Subcutaneous abdominal adipose tissue (tissue), 5 donors: ENCODE data around the gene EPG5.
A peak's percentile ranks its signal among the peaks of the same experiment; 100 is the strongest.

Experiments
- H3K27ac ChIP-seq: one replicate; pipeline ENCODE4 v1.7.0; 2013; ENCODE audit warnings: low read depth, mild to moderate bottlenecking, inconsistent platforms, low read length, moderate library complexity
- H3K27me3 ChIP-seq, 5 donors: one replicate each; pipeline ENCODE4 v1.7.0; 2013; ENCODE audit warnings: low read length in 5 of 5, inconsistent platforms in 1 of 5; ENCODE audit not compliant: control insufficient read depth in 5 of 5, insufficient read depth in 4 of 5
- H3K36me3 ChIP-seq, 5 donors: one replicate each; pipeline ENCODE4 v1.7.0; 2013; ENCODE audit warnings: low read length in 5 of 5; ENCODE audit not compliant: control insufficient read depth in 5 of 5, insufficient read depth in 5 of 5
- H3K4me1 ChIP-seq, 5 donors: one replicate each; pipeline ENCODE4 v1.7.0; 2013; ENCODE audit warnings: low read length in 5 of 5, mild to moderate bottlenecking in 3 of 5, moderate library complexity in 1 of 5; ENCODE audit not compliant: control insufficient read depth in 5 of 5, insufficient read depth in 5 of 5
- H3K4me3 ChIP-seq, 5 donors: one replicate each; pipeline ENCODE4 v1.7.0; 2013; ENCODE audit warnings: low read length in 5 of 5, low read depth in 1 of 5
- H3K9ac ChIP-seq, 5 donors: one replicate each; pipeline ENCODE4 v1.7.0; 2013; ENCODE audit warnings: low read length in 5 of 5, mild to moderate bottlenecking in 4 of 5, moderate library complexity in 3 of 5
- H3K9me3 ChIP-seq, 5 donors: one replicate each; pipeline ENCODE4 v1.7.0; 2013; ENCODE audit warnings: low read length in 5 of 5; ENCODE audit not compliant: control insufficient read depth in 5 of 5
- donor health status: healthy.
- donor health status: healthy.
- donor health status: healthy.
- donor health status: healthy.
- donor health status: healthy.

Gene EPG5

GRCh38 chr18:45805551-45805950 is 161.6 kb downstream of the EPG5 start:
- H3K27ac ChIP-seq, result no peak overlapping the region
- H3K9ac ChIP-seq, result no peak overlapping the region

GRCh38 chr18:45802814-45803492 is 164.2 kb downstream of the EPG5 start:
- no peaks in the 10 kb centered on the region for H3K36me3 ChIP-seq
- peak overlapping the region in 1 of 5 donors; percentile 29 for H3K4me3 ChIP-seq
- H3K27ac ChIP-seq, result no peak overlapping the region
- H3K27me3 ChIP-seq, result no peaks in the 10 kb centered on the region
- H3K4me1 ChIP-seq, result no peaks in the 10 kb centered on the region
- no peak overlapping the region for H3K9ac ChIP-seq
- peaks cover 0 to 23% (median 2%) of the 10 kb centered on the region in 5 donors for H3K9me3 ChIP-seq

More at GRCh38 chr18:45805551-45805950, 161.6 kb downstream of the EPG5 start:
- Histone ChIP-seq H3K27me3 (no peaks in the 10 kb centered on the region), H3K9me3 (peaks cover 0 to 23% (median 2%) of the 10 kb centered on the region in 5 donors), H3K4me3 (no peak overlapping the region), H3K36me3 (no peaks in the 10 kb centered on the region), H3K4me1 (no peaks in the 10 kb centered on the region)

- Histone ChIP-seq H3K4me3 (no peak overlapping the region), H3K9ac (no peak overlapping the region), H3K27me3 (no peaks in the 10 kb centered on the region), H3K4me1 (no peaks in the 10 kb centered on the region), H3K9me3 (peaks cover 0 to 21% (median 2%) of the 10 kb centered on the region in 5 donors), H3K36me3 (no peaks in the 10 kb centered on the region), H3K27ac (no peak overlapping the region)
Measured at GRCh38 chr18:45801416-45802004, 165.6 kb downstream of the EPG5 start.
